GM19395 (cell line): ENCODE data around the gene CNPY1.

Source experiments
- ATAC-seq: cut with Tn5 transposase; IDR thresholded peaks from one replicate; pipeline ENCODE4 v1.9.1; 2021; ENCODE audit warnings: mild to moderate bottlenecking, moderate library complexity; ENCODE audit not compliant: unreplicated experiment

The CNPY1 gene

DNA sequence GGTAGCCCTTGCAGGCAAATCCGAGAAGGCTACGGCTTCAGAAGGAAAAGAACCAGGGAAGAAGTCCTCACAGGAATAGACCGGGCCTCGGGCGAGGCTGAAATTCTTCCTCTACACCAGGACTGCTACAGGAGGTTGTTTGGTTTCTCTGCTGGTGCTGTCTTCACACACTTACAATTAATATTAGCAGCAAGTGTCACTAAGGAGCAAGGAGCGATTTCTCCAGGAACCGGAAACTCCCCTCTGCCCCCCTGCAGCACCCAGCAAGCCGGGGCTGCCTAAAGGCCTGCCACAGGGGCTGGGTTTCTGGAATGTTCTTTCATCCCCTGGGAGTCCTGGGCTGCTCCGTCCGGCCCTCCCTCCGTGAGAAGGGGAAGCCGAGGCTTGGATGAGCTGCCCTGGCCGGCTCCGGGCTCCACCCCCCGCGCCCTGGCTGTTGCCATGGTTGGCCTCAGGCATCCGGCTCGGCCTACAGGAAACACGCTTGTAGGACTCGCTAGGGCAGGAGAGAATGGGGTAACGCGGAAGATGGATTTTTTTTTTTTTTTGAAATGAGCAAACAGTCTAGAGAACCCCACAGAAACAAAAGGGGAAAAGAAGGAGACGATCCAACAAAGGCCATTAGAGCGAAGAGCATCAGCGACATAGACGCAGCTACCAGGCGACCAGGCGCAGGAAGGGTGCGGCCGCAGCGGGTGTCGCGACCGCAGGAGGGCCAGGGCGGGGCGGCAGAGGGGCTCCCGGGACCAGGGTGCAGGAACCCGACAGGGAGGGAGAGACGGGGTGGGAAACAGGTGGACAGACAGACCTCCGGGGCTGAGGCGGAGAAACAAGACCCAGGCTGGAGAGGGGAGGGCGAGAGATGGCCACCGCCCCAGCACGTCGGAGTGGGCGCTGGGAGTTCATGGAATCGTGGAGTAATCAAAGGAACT lies 55.4 kb downstream of the CNPY1 start:
- peak; percentile 96 for ATAC-seq

DNA sequence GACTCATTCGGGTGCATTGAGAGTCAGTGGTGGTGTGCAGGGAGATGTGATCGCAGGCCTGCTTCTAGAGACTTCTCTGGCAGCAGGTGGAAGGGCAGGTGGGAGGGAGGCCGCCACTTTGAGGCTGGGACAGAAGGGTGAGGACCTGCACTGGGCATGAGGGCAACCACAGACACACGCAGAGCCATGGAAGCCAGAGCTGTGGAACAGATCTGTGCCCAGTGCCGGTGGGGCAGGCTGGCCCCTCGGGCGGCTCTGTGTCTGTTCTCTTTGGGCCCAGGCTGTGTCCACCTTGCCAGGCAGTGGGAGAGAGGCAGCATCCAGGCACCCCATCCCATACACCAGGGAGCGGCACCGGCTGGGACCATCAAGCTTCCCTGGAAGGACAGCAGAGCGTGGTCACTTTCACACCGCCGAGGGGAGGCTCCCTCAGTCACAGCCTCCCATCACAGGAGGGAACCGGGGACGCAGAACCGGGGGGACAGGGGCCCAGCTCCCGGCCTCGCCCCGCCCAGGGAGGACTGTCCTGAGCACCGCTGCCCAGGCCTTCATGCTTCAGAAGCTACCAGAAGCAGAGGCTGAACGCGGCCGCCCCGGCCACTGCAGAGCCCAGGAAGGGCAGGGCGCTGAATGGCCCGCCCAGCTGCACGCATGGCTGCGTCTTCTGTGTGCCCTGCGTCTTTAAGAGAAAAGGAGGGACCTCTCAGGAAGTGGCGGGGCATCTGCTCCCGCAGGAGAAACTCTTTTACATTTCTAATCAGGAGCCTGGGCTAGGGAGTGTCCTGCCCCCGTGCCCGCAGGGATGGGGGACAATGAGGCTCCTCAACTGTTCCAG lies 56.3 kb downstream of the CNPY1 start:
- ATAC-seq: peak; percentile 42

DNA sequence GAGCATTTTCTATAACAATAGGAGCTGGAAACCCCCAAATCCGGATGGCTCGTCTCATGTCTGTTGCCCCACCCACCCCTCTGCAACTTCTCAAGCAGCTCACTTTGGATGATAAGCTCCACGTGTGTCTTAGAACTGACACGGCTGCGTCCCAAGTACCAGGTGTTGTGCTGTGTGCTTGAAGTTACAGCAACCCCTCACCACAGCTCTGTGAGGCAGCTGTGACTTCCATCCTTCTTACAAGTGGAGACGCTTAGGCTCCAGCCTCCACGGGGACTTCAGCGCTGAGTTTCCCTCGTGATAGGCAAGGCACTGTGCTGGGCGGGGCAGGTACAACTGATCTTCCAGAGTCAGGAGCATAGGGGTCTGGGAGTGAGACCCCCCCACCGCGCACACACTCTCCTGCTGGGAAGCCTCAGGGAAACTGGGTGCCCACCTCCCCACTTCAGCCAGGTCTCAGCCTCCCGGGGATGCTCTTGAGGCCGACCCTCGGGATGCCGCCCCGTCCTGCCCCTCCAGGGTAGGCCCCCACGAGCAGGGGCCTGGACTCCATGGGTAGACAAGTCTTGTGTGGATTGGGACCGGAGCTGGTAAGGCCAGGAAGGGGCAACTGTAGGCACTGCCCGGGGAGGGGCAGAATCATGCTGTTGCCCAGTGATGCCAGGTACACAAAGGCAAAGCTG lies 57.1 kb downstream of the CNPY1 start:
- no peak for ATAC-seq

DNA sequence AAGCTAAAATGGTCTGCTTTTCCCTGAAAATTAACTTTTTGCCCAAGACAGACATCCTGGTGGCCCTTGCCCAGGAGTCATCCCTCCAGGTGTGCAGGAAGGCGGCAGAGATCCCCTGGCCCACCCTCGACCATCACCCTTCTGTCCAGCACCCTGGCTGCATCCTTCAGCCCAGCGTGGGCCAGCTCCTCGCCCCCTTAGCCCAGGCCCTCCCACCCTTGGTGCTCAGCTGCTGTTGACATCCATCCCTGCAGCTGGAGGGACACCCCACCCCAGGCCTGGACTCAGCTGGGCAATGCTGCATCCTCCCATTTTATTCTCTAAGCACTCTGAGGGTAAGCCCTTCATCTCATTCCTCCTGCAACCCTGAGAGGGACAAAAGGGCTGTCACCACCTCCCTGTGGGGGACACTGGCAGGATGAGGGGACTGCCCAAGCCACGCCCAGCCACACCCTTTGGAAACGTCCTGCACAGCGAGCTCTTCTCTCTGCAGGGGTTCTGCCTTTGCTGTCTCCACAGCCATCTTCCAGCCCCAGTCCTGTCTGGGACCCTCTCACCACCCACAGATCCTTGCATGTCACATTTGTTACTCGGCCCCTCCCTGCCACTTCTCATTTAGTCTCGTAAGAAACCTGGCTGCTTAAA lies 57.8 kb downstream of the CNPY1 start:
- no peak for ATAC-seq

DNA sequence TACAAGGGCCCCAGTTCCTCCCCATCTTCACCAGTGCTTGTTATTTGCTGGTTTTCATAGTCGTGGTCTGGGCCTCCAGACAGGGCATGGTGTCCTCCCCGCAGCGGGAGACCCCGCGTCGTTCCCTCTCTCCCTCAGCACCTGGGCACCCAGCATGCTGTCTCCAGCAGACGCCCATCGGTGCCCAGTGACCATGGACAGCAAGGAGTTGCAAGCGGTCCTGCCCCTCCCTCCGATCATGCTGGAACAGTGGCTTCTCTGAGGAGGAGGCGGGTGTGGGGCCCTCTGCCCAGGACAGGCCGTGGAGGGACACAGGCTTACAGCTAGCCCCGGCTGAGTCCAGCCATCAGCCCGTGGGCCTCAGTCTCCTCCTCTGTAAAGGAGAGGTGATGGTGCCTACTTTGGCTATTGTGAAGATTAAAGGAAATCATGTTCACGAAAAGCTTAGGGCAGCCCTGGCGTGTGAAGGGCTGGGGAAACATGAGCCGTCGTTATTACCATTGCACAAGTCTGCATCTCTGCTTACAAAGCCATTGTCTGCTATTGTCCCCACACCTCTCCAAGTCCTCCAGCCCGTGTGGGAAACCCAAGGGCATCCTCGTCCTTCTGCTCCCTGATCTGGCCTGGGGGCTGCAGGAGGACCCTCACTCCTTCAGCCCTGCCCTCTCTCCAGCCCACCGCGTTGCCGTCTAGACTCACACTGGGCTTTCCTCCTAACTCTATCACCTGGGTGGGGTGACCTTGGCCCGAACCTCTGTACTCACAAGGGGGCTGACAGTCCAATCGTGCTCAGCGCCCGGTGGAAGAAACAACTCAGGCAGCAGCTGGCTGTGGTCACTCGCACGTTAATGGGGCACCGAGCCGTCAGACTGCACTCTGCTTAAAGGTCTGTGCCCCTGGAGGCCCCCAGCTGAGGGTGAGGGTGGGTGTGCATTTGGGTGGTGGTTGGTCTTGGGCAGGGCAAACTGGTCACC lies 58.6 kb downstream of the CNPY1 start:
- no peak for ATAC-seq

DNA sequence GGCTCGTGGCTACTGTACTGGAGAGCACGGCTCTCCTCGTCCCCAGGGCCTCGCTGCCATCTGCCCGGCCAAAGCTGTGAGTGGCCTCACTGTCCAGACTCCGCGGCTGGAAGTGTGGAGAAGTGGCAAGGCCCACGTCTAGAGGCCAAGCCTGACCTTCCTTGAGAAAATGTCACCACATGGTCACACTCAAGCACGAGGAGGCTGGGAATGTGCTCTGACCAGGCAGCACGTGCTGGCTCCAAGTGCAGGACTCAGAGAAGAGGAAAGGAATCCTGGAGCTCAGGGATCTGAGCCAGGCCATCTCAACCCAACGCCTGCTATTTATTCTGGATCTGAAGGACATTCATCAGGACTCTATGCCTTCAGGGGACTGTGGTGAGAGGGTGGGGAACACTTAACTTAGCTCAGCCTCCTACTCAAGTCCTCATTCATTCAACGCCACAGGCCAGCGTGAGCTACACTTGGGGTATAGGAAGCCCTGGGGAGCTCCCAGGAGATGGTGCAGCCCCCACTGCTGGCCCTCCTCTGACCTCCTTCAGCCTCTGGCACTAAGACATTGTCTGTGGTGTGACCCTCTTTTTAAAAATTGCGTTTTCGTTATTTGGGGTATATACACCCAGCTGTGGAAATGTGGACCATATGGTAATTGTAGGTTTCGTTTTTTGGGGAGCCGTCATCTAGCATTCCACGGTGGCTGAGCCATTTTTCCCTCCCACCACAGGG lies 59.4 kb downstream of the CNPY1 start:
- ATAC-seq: no peak

DNA sequence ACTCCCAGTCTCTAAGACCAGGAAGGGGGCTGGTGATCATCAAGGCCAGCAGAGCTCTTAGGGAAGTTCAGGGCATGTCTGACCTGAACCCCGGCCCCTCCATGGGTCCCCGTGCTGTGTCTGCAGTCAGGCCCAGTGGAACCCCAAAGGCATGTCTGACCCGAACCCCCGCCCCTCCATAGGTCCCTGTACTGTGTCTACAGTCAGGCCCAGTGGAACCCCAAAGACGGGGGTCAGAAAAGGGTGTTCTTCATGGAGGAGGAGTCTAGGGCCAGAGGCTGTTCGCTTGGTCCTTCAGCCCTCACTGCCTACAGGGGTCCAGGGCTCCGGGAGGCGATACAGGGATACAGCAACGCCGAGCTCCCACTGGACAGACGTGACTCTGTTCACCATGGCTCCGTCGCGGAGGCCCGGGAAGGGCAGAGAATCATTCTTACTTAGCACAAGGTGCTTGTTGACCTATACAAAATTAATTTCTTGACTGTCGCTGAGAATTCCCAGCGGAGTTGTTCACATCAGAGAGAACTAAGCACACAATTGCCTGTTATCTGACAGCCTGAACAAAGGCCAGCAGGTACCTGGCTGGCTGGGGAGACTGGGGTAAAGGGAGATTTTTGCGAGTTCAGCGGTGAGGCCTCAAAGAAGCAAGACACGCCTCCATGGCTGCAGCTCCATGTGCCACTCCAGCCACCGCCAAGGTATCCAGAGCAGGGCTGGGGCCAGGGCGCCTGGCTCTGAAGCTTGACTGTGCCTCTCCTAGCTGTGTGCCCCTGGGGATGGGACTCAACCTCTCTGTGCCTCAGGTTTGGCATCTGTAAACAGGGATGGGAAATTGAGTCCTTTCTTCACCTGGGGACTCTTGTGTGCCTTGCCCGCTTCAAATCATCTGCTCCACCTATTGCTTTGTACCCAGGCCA lies 61.6 kb downstream of the CNPY1 start:
- ATAC-seq: no peak

DNA sequence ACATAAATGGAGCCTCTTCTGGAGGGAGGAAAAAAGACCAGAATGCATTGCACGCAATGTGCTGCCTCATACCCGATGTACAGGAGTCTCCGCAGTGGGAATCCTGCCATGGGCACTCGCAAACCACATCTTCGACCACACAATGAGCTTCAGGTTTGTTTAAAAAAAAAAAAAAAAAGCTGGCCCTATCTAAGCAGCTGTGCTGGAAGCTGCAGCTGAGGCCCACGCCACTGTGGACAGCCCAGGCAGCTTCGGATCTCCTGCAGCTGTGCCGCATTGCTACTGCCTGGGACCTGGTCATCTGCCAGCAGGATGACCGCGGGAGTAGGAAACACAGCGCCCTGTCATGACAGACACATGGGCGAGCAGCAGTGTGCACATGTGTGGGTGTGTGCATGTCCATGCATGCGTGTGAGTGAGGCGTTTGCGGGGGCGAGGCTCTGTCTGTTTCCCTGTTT lies 62.5 kb downstream of the CNPY1 start:
- no peak for ATAC-seq

DNA sequence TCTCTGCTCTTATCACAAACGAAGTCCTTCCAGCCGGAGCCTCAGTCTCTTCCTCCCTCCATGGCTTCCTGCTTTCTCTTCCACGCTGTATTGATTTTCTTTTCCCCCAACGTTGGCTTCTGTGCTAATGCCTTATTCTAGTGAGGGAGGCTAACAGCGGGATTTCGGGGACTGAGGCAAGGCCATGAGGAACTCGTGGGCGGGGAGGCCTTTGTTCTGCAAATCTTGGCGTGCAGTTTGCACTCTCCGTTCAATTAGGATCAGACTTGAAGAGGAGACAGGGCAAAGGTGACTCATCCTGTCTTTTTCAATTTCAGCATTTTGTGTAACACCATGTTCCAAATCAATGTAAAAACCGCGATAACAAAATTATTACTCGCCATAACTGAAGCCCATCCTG lies 63.1 kb downstream of the CNPY1 start:
- peak; percentile 4 for ATAC-seq

DNA sequence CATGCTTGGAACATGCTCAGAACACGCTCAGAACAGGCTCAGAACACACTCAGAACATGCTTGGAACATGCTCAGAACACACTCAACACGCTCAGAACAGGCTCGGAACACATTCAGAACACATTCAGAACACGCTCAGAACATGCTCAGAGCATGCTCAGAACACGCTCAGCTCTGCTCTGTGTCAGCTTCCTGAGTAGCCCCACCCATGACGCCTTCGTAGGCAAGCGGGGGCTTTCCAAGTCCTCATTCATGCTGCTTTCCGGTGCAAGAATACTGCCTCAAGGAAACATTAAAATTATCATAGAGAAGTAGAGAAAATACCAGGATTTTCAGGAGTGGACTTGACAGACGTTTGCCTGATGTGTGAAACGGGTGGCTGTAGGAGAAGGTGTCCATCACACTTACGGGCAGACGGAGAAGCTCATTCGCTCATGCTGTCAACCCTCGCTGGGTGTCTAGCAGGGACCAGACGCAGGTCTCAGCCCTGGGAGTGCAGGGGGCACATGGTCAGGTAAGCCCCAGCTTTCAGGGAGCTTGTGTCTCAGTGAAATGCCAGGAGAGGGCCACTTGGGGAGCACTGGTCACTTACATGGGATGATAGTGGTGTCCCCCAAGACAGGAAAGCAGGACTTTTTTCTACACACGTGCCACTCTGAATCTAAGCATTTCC lies 63.7 kb downstream of the CNPY1 start:
- ATAC-seq: peak; percentile 68

DNA sequence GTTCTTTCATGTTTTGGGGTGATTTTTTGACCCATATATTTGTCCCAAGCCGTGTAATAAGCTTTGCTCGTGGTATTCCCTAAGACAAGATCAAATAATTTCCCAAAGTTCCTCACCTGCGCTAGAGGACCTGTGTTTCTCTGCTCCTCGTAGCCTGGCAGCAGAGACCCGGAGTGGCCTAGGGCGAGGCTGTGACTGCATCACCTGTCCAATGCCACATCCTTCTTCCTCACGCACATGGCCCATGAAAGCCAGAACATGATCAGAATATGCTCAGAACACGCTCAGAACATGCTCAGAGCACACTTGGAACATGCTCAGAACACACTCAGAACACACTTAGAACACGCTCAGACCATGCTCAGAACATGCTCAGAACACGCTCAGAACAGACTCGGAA lies 64.6 kb downstream of the CNPY1 start:
- ATAC-seq: no peak

DNA sequence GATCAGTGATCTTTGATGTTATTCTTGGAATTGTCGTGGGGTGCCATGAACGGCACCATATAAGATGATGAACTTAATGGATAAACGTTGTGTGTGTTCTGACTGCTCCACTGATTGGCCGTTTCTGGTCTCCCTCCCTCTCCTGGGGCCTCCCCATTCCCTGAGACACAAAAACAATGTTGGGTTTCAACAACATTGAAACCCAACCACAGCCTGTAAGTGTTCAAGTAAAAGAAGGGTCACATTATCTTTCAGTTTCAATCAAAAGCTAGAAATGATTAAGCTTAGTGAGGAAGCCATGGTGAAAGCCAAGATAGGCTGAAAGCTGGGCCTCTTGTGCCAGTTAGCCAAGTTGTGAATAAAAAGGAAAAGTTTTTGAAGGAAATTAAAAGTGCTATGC lies 68.9 kb downstream of the CNPY1 start:
- peak; percentile 95 for ATAC-seq

DNA sequence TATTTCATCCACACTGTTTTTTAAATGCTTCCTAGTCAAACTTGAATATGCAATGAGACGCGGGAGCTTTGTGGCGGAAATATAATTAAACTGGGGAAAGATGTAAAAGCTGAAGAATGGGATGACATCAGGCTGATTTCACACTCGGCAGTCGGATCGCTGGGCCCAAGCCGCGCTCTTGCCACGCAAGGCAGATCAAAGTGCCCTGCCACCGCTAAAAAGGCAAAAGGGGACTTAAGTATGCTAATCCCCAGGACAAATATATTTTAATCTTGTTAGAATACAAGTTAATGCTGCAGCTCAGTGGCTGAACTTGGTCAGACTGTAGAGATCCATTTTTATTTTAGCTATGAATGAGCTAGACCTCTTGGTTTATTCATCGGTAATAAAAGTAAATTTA lies 74.6 kb downstream of the CNPY1 start:
- no peak for ATAC-seq

DNA sequence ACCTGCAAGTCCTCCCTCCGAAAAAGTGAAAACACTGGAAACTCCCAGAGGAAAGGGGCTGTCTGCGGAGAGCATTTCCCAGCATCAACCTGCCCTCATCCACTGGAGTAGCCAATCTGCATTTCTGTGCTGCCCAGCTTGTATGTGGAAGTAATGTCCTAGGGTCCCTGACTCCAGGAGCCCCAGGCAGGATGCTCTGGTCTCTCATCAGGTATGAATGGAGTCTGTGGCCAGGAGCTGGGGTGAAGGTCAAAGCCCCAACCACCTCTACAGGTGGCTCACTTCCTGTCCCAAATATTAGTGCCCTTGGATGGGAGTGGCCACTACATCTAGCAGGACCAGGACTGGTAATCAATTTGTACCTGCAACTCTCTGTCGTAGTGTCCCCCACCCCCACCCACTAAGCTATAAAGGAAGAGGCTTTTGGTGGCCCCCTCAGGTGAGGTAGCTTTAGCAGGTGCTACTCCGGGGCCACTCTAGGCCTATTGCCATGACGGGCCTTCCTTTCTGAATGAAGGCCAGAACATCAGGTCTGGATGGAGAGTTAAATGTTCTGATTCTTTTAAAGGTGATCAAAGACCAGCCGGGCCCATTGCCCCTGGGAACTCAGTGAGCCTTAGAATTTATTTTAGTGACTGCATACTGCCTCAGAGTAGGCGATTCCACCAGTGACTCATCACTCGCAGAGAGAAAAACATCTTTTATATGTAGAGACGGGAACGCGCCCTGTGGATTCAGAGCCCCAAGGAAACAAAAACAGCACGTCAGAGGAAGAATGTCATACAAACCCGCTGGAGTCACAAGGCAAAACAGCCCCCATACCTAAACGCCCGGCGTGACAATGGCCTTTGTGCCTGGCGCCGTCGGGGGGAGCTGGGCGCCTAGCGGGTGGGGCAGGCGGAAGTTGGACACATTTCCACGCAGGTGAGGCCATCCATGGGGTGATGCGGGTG lies 75.4 kb downstream of the CNPY1 start:
- no peak for ATAC-seq

DNA sequence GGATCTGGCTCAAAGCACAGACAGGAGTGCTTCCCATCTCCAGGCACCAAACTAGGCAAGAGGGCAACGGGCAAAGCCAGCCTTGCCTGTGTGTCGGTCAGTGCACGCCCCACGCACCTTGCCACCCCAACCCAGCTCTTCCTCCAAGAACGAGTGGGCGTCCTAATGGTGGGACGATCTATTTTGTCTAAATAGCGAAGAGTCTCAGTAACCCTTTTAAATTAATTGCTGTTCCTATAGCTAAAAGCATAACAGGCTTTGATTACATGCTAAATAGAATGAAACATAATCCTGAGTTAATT lies 76.2 kb downstream of the CNPY1 start:
- no peak for ATAC-seq
